Measurements from ENCODE around the gene TM4SF1.

DNA sequence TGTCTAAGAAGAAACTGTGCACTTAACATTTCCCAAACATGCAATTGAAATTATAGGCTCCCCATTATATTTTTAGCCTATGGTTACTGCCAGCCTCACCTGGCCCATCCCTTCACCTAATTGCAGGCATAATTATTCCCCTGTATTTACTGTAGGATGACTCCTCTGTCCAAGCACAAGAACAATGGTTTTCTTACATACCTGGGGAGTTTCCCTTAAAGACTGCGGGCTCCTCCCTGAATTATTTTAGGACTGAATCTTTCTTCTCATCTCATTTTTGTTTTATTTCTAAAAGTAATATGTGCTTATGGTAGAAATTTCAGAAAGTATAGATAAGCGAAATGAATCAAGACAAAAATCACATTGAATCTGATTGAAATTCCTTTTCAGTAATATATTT is 11.4 kb downstream of the TM4SF1 start:
- TF ChIP-seq, protein P1, sequence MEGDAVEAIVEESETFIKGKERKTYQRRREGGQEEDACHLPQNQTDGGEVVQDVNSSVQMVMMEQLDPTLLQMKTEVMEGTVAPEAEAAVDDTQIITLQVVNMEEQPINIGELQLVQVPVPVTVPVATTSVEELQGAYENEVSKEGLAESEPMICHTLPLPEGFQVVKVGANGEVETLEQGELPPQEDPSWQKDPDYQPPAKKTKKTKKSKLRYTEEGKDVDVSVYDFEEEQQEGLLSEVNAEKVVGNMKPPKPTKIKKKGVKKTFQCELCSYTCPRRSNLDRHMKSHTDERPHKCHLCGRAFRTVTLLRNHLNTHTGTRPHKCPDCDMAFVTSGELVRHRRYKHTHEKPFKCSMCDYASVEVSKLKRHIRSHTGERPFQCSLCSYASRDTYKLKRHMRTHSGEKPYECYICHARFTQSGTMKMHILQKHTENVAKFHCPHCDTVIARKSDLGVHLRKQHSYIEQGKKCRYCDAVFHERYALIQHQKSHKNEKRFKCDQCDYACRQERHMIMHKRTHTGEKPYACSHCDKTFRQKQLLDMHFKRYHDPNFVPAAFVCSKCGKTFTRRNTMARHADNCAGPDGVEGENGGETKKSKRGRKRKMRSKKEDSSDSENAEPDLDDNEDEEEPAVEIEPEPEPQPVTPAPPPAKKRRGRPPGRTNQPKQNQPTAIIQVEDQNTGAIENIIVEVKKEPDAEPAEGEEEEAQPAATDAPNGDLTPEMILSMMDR (conservative IDR thresholded peaks at IDR 0.05) = no peak
- TF ChIP-seq ZFX (IDR thresholded peaks at IDR 0.05) = no peak
